ENCODE data around the gene ATOH8. TPM values are rescaled to one million over a fixed set of nuclear protein-coding genes. Genes with fewer than 3 reads are reported as not detected.

Gene ATOH8
- total RNA-seq, 6 experiments from 2014 or later: 34.4 to 53.0 (median 45.5) TPM

GRCh38 chr2:85778646-85779379 lies 25.0 kb downstream of the ATOH8 start:
- no peak overlapping the region for H3K27ac Mint-ChIP-seq
- peaks cover 12% of the 10 kb centered on the region for H3K4me1 Mint-ChIP-seq (ENCODE audit: low read depth)
- TF ChIP-seq CTCF (IDR thresholded peaks at IDR 0.05): no peak

GRCh38 chr2:85779641-85780315 lies 26.0 kb downstream of the ATOH8 start:
- Mint-ChIP-seq H3K36me3 (ENCODE audit: low read depth) (peaks cover 30% of the 10 kb centered on the region), H3K4me1 (ENCODE audit: low read depth) (peaks cover 6% of the 10 kb centered on the region), H3K9me3 (no peaks in the 10 kb centered on the region), H3K4me3 (no peak overlapping the region), H3K27ac (no peak overlapping the region), H3K27me3 (ENCODE audit: insufficient read depth) (peaks cover 10% of the 10 kb centered on the region)
- no peak for DNase-seq
- no peak for TF ChIP-seq CTCF (IDR thresholded peaks at IDR 0.05)

More at GRCh38 chr2:85778646-85779379, 25.0 kb downstream of the ATOH8 start:
- no peaks in the 10 kb centered on the region for H3K9me3 Mint-ChIP-seq
- H3K27me3 Mint-ChIP-seq (ENCODE audit: insufficient read depth): peaks cover 10% of the 10 kb centered on the region
- peaks cover 30% of the 10 kb centered on the region for H3K36me3 Mint-ChIP-seq (ENCODE audit: low read depth)
- no peak overlapping the region for H3K4me3 Mint-ChIP-seq
- no peak for DNase-seq

- H3K27ac Mint-ChIP-seq: no peak overlapping the region
- no peak for TF ChIP-seq CTCF (IDR thresholded peaks at IDR 0.05)
- H3K9me3 Mint-ChIP-seq: no peaks in the 10 kb centered on the region
- peaks cover 28% of the 10 kb centered on the region for H3K36me3 Mint-ChIP-seq (ENCODE audit: low read depth)
- H3K4me1 Mint-ChIP-seq (ENCODE audit: low read depth): peaks cover 10% of the 10 kb centered on the region
- no peak for DNase-seq
- no peak overlapping the region for H3K4me3 Mint-ChIP-seq
- H3K27me3 Mint-ChIP-seq (ENCODE audit: insufficient read depth): peaks cover 10% of the 10 kb centered on the region
Measured at GRCh38 chr2:85780316-85781012, 26.7 kb downstream of the ATOH8 start.

- TF ChIP-seq CTCF (IDR thresholded peaks at IDR 0.05): no peak
- H3K27ac Mint-ChIP-seq: no peak overlapping the region
- peaks cover 15% of the 10 kb centered on the region for H3K4me1 Mint-ChIP-seq (ENCODE audit: low read depth)
- H3K36me3 Mint-ChIP-seq (ENCODE audit: low read depth): peaks cover 29% of the 10 kb centered on the region
- no peak overlapping the region for H3K4me3 Mint-ChIP-seq
- peaks cover 10% of the 10 kb centered on the region for H3K27me3 Mint-ChIP-seq (ENCODE audit: insufficient read depth)
- no peak for DNase-seq
- H3K9me3 Mint-ChIP-seq: no peaks in the 10 kb centered on the region
Measured at GRCh38 chr2:85781013-85781332, 27.2 kb downstream of the ATOH8 start.

GRCh38 chr2:85783796-85784195 lies 30.0 kb downstream of the ATOH8 start:
- Mint-ChIP-seq H3K27ac (no peak overlapping the region), H3K4me3 (no peak overlapping the region), H3K27me3 (ENCODE audit: insufficient read depth) (peaks cover 17% of the 10 kb centered on the region), H3K9me3 (no peaks in the 10 kb centered on the region), H3K36me3 (ENCODE audit: low read depth) (peaks cover 33% of the 10 kb centered on the region), H3K4me1 (ENCODE audit: low read depth) (peaks cover 31% of the 10 kb centered on the region)
- TF ChIP-seq CTCF (IDR thresholded peaks at IDR 0.05): no peak
- DNase-seq: no peak
